IMR-90 (cell line): Measurements from ENCODE around the gene FAM174C. TPM values are rescaled to one million over a fixed set of nuclear protein-coding genes. Genes with fewer than 3 reads are reported as not detected.

Experiments used
- ATAC-seq: fragments of 200-7000 bp; cut with Tn5 transposase; 2 replicates; pipeline ENCODE4 v1.9.1; 2020; ENCODE audit warnings: low read depth, mild to moderate bottlenecking, moderate library complexity
- BruUV-seq: library from RNA; stranded (reverse); fragments of 400-500 nt; replicated peaks from 2 replicates; lab custom pipeline; 2021; lab: Mats Ljungman, UMichigan
- CTCF ChIA-PET: fragments of 300-600 bp; formaldehyde crosslinking; extraction: SDS; loops from one replicate; lab custom pipeline; 2021; ENCODE audit warnings: antibody characterized with exemption; lab: Yijun Ruan, JAX
- POLR2A ChIA-PET: fragments of 300-600 bp; sonication (Branson Sonifier 250); formaldehyde crosslinking; loops from one replicate; lab custom pipeline; 2022; ENCODE audit warnings: antibody characterized with exemption; ENCODE audit not compliant: unreplicated experiment; lab: Charles Lee
- DNase-seq: peaks from one replicate; pipeline ENCODE4 v3.0.0; 2013
- H2AFZ ChIP-seq: replicated peaks from 2 replicates; pipeline ENCODE3; 2013; ENCODE audit warnings: low read length, mild to moderate bottlenecking; ENCODE audit not compliant: poor library complexity
- H2AK5ac ChIP-seq: 2 replicates; pipeline ENCODE4 v1.6.1; 2013; ENCODE audit warnings: low read depth, low read length, inconsistent platforms
- H2AK9ac ChIP-seq: replicated peaks from 2 replicates; pipeline ENCODE3; 2013; ENCODE audit warnings: mild to moderate bottlenecking, low read depth, low read length, moderate library complexity; ENCODE audit not compliant: poor library complexity
- H2BK120ac ChIP-seq: 2 replicates; pipeline ENCODE4 v1.6.1; 2013; ENCODE audit warnings: low read depth, low read length, inconsistent platforms
- H2BK15ac ChIP-seq: 3 replicates; pipeline ENCODE4 v1.6.1; 2013; ENCODE audit warnings: low read depth, low read length, inconsistent platforms
- H2BK20ac ChIP-seq: 2 replicates; pipeline ENCODE4 v1.6.1; 2013; ENCODE audit warnings: low read depth, mild to moderate bottlenecking, inconsistent platforms, low read length, moderate library complexity
- H2BK5ac ChIP-seq: 2 replicates; pipeline ENCODE4 v1.6.1; 2013; ENCODE audit warnings: mild to moderate bottlenecking, low read depth, low read length, inconsistent platforms; ENCODE audit not compliant: poor library complexity, severe bottlenecking
- H3K14ac ChIP-seq: replicated peaks from 2 replicates; pipeline ENCODE4 v1.6.1; 2013; ENCODE audit warnings: low read depth, low read length, inconsistent platforms
- H3K18ac ChIP-seq: 2 replicates; pipeline ENCODE4 v1.6.1; 2013; ENCODE audit warnings: low read depth, low read length, control low read depth
- H3K23ac ChIP-seq: 2 replicates; pipeline ENCODE4 v1.6.1; 2013; ENCODE audit warnings: low read depth, low read length, inconsistent platforms
- H3K27ac ChIP-seq: 2 replicates; pipeline ENCODE4 v1.5.1; 2013; ENCODE audit warnings: mild to moderate bottlenecking, control low read depth, low read length; ENCODE audit not compliant: insufficient read depth
- H3K27me3 ChIP-seq: 2 replicates; pipeline ENCODE4 v1.6.1; 2013; ENCODE audit warnings: low read length; ENCODE audit not compliant: control insufficient read depth, insufficient read depth
- H3K36me3 ChIP-seq: 2 replicates; pipeline ENCODE4 v1.6.1; 2013; ENCODE audit warnings: low read length, mixed read lengths; ENCODE audit not compliant: control insufficient read depth, insufficient read depth
- H3K4ac ChIP-seq: 2 replicates; pipeline ENCODE4 v1.6.1; 2013; ENCODE audit warnings: low read depth, low read length, inconsistent platforms
- H3K4me1 ChIP-seq: 2 replicates; pipeline ENCODE4 v1.6.1; 2013; ENCODE audit warnings: low read length, mixed read lengths; ENCODE audit not compliant: control insufficient read depth, insufficient read depth
- H3K4me2 ChIP-seq: 2 replicates; pipeline ENCODE4 v1.6.1; 2013; ENCODE audit warnings: low read depth, mild to moderate bottlenecking, control low read depth, low read length, moderate library complexity
- H3K4me3 ChIP-seq: 2 replicates; pipeline ENCODE4 v1.5.1; 2013; ENCODE audit warnings: low read depth, mild to moderate bottlenecking, control low read depth, low read length, moderate library complexity; ENCODE audit not compliant: insufficient read depth
- H3K56ac ChIP-seq: 2 replicates; pipeline ENCODE4 v1.6.1; 2013; ENCODE audit warnings: low read length, inconsistent platforms; ENCODE audit not compliant: insufficient read depth; ENCODE audit errors: extremely low read depth
- H3K79me1 ChIP-seq, 2 experiments: 2 replicates each; pipeline ENCODE4 v1.6.1; 2013; ENCODE audit warnings: low read length in 2 of 2, inconsistent platforms in 1 of 2, low read depth in 1 of 2
- H3K9ac ChIP-seq: 2 replicates; pipeline ENCODE4 v1.6.1; 2013; ENCODE audit warnings: low read depth, low read length, control low read depth
- H3K9me1 ChIP-seq: 2 replicates; pipeline ENCODE4 v1.6.1; 2013; ENCODE audit warnings: low read length, inconsistent platforms; ENCODE audit not compliant: insufficient read depth
- H3K9me3 ChIP-seq: 2 replicates; pipeline ENCODE4 v1.6.1; 2013; ENCODE audit warnings: low read length; ENCODE audit not compliant: control insufficient read depth, insufficient read depth
- H4K20me1 ChIP-seq: 2 replicates; pipeline ENCODE4 v1.6.1; 2013; ENCODE audit warnings: low read length, inconsistent platforms; ENCODE audit not compliant: insufficient read depth
- H4K5ac ChIP-seq: 2 replicates; pipeline ENCODE4 v1.6.1; 2013; ENCODE audit warnings: mild to moderate bottlenecking, low read depth, low read length, control low read depth
- H4K8ac ChIP-seq, 2 experiments: 2 replicates each; pipeline ENCODE4 v1.6.1; 2013; ENCODE audit warnings: low read depth in 2 of 2, low read length in 2 of 2, control low read depth in 1 of 2, inconsistent platforms in 1 of 2
- H4K91ac ChIP-seq: 2 replicates; pipeline ENCODE4 v1.6.1; 2013; ENCODE audit warnings: low read depth, low read length, inconsistent platforms; ENCODE audit not compliant: insufficient read depth
- BHLHE40 ChIP-seq: fragments of 150-350 bp; IDR thresholded peaks from 2 replicates; pipeline ENCODE4 v1.6.1; 2016; ENCODE audit warnings: mild to moderate bottlenecking, low read depth, low read length
- CEBPB ChIP-seq: IDR thresholded peaks from 2 replicates; pipeline ENCODE4 v1.6.1; 2012; ENCODE audit warnings: low read depth, low read length, improper control_type of control experiment
- CHD1 ChIP-seq: IDR thresholded peaks from 2 replicates; pipeline ENCODE4 v1.6.1; 2012; ENCODE audit warnings: low read depth, low read length, improper control_type of control experiment
- ELK1 ChIP-seq: fragments of 150-350 bp; IDR thresholded peaks from 2 replicates; pipeline ENCODE4 v1.6.1; 2016; ENCODE audit warnings: low read depth, mild to moderate bottlenecking, low read length, moderate library complexity, borderline replicate concordance
- FOS ChIP-seq: fragments of 150-350 bp; IDR thresholded peaks from 2 replicates; pipeline ENCODE4 v1.6.1; 2016; ENCODE audit warnings: low read depth, low read length
- MAFK ChIP-seq: IDR thresholded peaks from 2 replicates; pipeline ENCODE4 v1.6.1; 2012; ENCODE audit warnings: low read depth, low read length, improper control_type of control experiment
- MAZ ChIP-seq: IDR thresholded peaks from 2 replicates; pipeline ENCODE4 v1.6.1; 2012; ENCODE audit warnings: low read depth, mild to moderate bottlenecking, low read length, improper control_type of control experiment, moderate library complexity, borderline replicate concordance
- MXI1 ChIP-seq: IDR thresholded peaks from 2 replicates; pipeline ENCODE4 v1.6.1; 2012; ENCODE audit warnings: low read depth, mild to moderate bottlenecking, low read length, moderate library complexity, borderline replicate concordance
- NFE2L2 ChIP-seq: fragments of 150-350 bp; IDR thresholded peaks from 2 replicates; pipeline ENCODE4 v1.6.1; 2016; ENCODE audit warnings: low read depth, mild to moderate bottlenecking, low read length
- POLR2A ChIP-seq: IDR thresholded peaks from 2 replicates; pipeline ENCODE4 v1.6.1; 2012; ENCODE audit warnings: mild to moderate bottlenecking, low read depth, low read length
- RCOR1 ChIP-seq: IDR thresholded peaks from 2 replicates; pipeline ENCODE4 v1.6.1; 2012; ENCODE audit warnings: mild to moderate bottlenecking, low read length, improper control_type of control experiment; ENCODE audit not compliant: insufficient replicate concordance
- RFX5 ChIP-seq: IDR thresholded peaks from 2 replicates; pipeline ENCODE4 v1.8.0; 2012; ENCODE audit warnings: low read depth, mild to moderate bottlenecking, low read length, moderate library complexity
- SMC3 ChIP-seq: fragments of 150-350 bp; IDR thresholded peaks from 2 replicates; pipeline ENCODE4 v1.6.1; 2016; ENCODE audit warnings: low read depth, mild to moderate bottlenecking, antibody characterized with exemption, low read length, moderate library complexity
- USF2 ChIP-seq: fragments of 150-350 bp; IDR thresholded peaks from 2 replicates; pipeline ENCODE4 v1.6.1; 2017; ENCODE audit warnings: mild to moderate bottlenecking, antibody characterized with exemption, low read length, low read depth
- WGBS, 2 experiments: methylation state at CpG; one replicate each; pipeline versions ENCODE4 v1.1.5 to v1.1.7; 2013; ENCODE audit warnings: missing lambda C conversion rate in 2 of 2; ENCODE audit not compliant: insufficient read length in 1 of 2; ENCODE audit errors: extremely low coverage in 2 of 2; 5-methylcytosine and 5-hydroxymethylcytosine counted together
- dilution Hi-C: fragments of 300-500 bp; cut with HindIII; formaldehyde crosslinking; loops from one replicate; pipeline ENCODE4 v1.14.3; 2018; ENCODE audit warnings: low sequenced_read_pairs; ENCODE audit not compliant: unreplicated experiment
- in situ Hi-C: fragments of 300-500 bp; cut with MboI; formaldehyde crosslinking; loops from 3 replicates; pipeline ENCODE4 v1.14.3; 2019; ENCODE audit warnings: low sequenced_read_pairs, inconsistent platforms, mixed read lengths
- intact Hi-C: fragments of 100-400 bp; cut with micrococcal nuclease; formaldehyde crosslinking; loops from 2 replicates; pipeline ENCODE4 v1.10.0; 2022
- polyA plus RNA-seq, 3 experiments: library from polyadenylated mRNA; depleted of rRNA; stranded (reverse); fragments of >200 nt; gene quantifications; 2 replicates each; pipeline ENCODE4 v1.2.3, GENCODE V29; 2012; ENCODE audit warnings: low replicate concordance in 1 of 3
- total RNA-seq: library from RNA; depleted of rRNA; stranded (reverse); fragments of >200 nt; gene quantifications from 2 replicates; pipeline ENCODE4 v1.2.3, GENCODE V29; 2012
- TF ChIP-seq, protein P1 (sequence below): conservative IDR thresholded peaks from 2 replicates; pipeline ENCODE4 v1.5.1; 2012; ENCODE audit warnings: mild to moderate bottlenecking, low read depth, low read length, improper control_type of control experiment

Gene FAM174C
- total and polyA plus RNA-seq, 2 of the 4 experiments (the other 2 are of a cell fraction): 7.5 to 61.8 TPM

GRCh38 chr19:1231729-1232637, 43.3 kb upstream of the FAM174C start:
- H2AK5ac ChIP-seq: peak overlapping the region; percentile 46
- no peak overlapping the region for H4K91ac ChIP-seq
- ATAC-seq (peak; percentile 8), DNase-seq (no peak)
- ChIA-PET POLR2A (no interaction called here), CTCF (no interaction called here)
- no peak overlapping the region for H2BK120ac ChIP-seq
- no peaks in the 10 kb centered on the region for H3K27me3 ChIP-seq
- peak overlapping the region; percentile 56 for H2AFZ ChIP-seq
- BruUV-seq: no TSS peak
- peaks cover 10 to 38% of the 10 kb centered on the region in 2 experiments for H3K79me1 ChIP-seq
- peaks cover 38% of the 10 kb centered on the region for H4K20me1 ChIP-seq
- no peaks in the 10 kb centered on the region for H3K9me3 ChIP-seq
- H3K9me1 ChIP-seq: no peaks in the 10 kb centered on the region
- H3K4me3 ChIP-seq: no peak overlapping the region
- no peak overlapping the region for H4K5ac ChIP-seq
- H3K18ac ChIP-seq: no peak overlapping the region
- H3K27ac ChIP-seq: no peak overlapping the region
- peak overlapping the region; percentile 87 for H2AK9ac ChIP-seq
- in situ Hi-C loops (no loop called here), intact Hi-C loops (no loop called here), dilution Hi-C loops (no loop called here)
- H2BK15ac ChIP-seq: no peak overlapping the region
- no peak overlapping the region for H3K4me2 ChIP-seq
- H3K36me3 ChIP-seq: peaks cover 55% of the 10 kb centered on the region
- H3K23ac ChIP-seq: no peak overlapping the region
- H4K8ac ChIP-seq: no peak overlapping the region
- WGBS, 2 experiments: 77% methylated on average over 6 of the region's 15 CpGs; no CpG with 5 or more reads in 1 of the 2 experiments
- peaks cover 20% of the 10 kb centered on the region for H3K4me1 ChIP-seq
- no peak overlapping the region for H2BK20ac ChIP-seq
- no peak overlapping the region for H3K14ac ChIP-seq
- H3K56ac ChIP-seq: no peak overlapping the region
- no peak overlapping the region for H3K9ac ChIP-seq
- H2BK5ac ChIP-seq: no peak overlapping the region
- H3K4ac ChIP-seq: no peak overlapping the region
- TF ChIP-seq NFE2L2 (no peak), BHLHE40 (no peak), ELK1 (no peak), POLR2A (no peak), USF2 (no peak), FOS (no peak), MXI1 (no peak), CHD1 (no peak), MAFK (no peak), SMC3 (no peak), RFX5 (no peak), MAZ (no peak), RCOR1 (no peak), CEBPB (no peak)
- TF ChIP-seq, protein P1, sequence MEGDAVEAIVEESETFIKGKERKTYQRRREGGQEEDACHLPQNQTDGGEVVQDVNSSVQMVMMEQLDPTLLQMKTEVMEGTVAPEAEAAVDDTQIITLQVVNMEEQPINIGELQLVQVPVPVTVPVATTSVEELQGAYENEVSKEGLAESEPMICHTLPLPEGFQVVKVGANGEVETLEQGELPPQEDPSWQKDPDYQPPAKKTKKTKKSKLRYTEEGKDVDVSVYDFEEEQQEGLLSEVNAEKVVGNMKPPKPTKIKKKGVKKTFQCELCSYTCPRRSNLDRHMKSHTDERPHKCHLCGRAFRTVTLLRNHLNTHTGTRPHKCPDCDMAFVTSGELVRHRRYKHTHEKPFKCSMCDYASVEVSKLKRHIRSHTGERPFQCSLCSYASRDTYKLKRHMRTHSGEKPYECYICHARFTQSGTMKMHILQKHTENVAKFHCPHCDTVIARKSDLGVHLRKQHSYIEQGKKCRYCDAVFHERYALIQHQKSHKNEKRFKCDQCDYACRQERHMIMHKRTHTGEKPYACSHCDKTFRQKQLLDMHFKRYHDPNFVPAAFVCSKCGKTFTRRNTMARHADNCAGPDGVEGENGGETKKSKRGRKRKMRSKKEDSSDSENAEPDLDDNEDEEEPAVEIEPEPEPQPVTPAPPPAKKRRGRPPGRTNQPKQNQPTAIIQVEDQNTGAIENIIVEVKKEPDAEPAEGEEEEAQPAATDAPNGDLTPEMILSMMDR: no peak
